GM23338 (cell line): ENCODE data around the gene PTH1R.

Source experiments
- CREB1 ChIP-seq: fragments of 250-450 bp; sonication (Bioruptor Pico); IDR thresholded peaks from 2 replicates; pipeline ENCODE4 v1.5.0; 2020; ENCODE audit warnings: low read depth, mild to moderate bottlenecking, moderate library complexity
- EZH2 ChIP-seq: fragments of 200-600 bp; sonication (generic); IDR thresholded peaks from one replicate; pipeline ENCODE4 v1.8.0; 2017; ENCODE audit warnings: antibody characterized with exemption, mild to moderate bottlenecking, low read depth; ENCODE audit not compliant: unreplicated experiment
- EZH2phosphoT487 ChIP-seq: fragments of 200-600 bp; sonication (generic); IDR thresholded peaks from one replicate; pipeline ENCODE4 v1.8.1; 2018; ENCODE audit warnings: antibody characterized with exemption; ENCODE audit not compliant: unreplicated experiment
- POLR2AphosphoS5 ChIP-seq: IDR thresholded peaks from 2 replicates; pipeline ENCODE4 v1.6.1; 2016; ENCODE audit warnings: antibody characterized with exemption, low read depth
- TF ChIP-seq, protein P1 (sequence below), 2 experiments: fragments of 200-600 bp in 1 of 2; sonication (generic) in 1 of 2; conservative IDR thresholded peaks; 2 replicates each; pipeline versions ENCODE4 v1.5.1 to v1.6.1; 2016 to 2017; ENCODE audit warnings: antibody characterized with exemption in 2 of 2, low read depth in 2 of 2, mild to moderate bottlenecking in 2 of 2, moderate library complexity in 1 of 2
- TF ChIP-seq, protein P2 (sequence below): IDR thresholded peaks from one replicate; pipeline ENCODE4 v1.6.1; 2018; ENCODE audit warnings: antibody characterized with exemption; ENCODE audit not compliant: unreplicated experiment

DNA sequence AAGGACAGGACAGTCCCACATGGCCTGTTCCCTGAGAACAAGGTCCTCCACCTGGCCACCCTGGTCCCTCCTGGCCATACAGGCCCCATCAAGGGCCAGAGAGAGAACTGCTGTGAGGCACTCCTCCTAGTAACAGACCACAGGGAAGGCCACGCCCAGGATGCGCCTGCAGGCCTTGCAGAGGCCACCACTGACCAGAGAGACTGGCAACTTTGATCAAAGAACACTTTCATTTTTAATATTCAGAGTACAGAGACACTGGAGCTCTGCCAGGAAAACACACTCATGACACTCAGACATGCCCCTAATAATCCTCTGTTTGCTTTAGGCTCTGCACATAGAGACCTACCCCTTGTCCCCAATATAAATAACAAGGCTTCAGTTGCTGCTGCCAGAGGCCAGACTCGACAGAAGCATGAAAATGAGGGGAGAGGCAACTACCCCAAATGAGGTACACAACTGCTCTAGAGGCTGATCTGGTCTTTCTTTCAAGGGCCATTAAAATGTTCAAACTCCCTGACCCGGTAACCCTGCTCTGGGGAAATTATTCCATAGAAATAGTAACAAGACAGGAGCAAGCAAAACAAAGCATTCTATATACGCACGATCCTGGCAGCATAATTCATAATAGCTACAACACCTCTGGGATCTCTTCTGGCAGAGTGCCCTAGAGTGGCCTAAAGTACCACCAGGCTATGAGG lies 54.3 kb downstream of the PTH1R start:
- TF ChIP-seq, protein P1, sequence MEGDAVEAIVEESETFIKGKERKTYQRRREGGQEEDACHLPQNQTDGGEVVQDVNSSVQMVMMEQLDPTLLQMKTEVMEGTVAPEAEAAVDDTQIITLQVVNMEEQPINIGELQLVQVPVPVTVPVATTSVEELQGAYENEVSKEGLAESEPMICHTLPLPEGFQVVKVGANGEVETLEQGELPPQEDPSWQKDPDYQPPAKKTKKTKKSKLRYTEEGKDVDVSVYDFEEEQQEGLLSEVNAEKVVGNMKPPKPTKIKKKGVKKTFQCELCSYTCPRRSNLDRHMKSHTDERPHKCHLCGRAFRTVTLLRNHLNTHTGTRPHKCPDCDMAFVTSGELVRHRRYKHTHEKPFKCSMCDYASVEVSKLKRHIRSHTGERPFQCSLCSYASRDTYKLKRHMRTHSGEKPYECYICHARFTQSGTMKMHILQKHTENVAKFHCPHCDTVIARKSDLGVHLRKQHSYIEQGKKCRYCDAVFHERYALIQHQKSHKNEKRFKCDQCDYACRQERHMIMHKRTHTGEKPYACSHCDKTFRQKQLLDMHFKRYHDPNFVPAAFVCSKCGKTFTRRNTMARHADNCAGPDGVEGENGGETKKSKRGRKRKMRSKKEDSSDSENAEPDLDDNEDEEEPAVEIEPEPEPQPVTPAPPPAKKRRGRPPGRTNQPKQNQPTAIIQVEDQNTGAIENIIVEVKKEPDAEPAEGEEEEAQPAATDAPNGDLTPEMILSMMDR (conservative IDR thresholded peaks at IDR 0.05; ENCODE audit: low read depth in 2 of 2) = no peak
- TF ChIP-seq CREB1 (CRISPR knock-in tag) (no peak), EZH2 (no peak), EZH2phosphoT487 (no peak), POLR2AphosphoS5 (no peak)
- TF ChIP-seq, protein P2, sequence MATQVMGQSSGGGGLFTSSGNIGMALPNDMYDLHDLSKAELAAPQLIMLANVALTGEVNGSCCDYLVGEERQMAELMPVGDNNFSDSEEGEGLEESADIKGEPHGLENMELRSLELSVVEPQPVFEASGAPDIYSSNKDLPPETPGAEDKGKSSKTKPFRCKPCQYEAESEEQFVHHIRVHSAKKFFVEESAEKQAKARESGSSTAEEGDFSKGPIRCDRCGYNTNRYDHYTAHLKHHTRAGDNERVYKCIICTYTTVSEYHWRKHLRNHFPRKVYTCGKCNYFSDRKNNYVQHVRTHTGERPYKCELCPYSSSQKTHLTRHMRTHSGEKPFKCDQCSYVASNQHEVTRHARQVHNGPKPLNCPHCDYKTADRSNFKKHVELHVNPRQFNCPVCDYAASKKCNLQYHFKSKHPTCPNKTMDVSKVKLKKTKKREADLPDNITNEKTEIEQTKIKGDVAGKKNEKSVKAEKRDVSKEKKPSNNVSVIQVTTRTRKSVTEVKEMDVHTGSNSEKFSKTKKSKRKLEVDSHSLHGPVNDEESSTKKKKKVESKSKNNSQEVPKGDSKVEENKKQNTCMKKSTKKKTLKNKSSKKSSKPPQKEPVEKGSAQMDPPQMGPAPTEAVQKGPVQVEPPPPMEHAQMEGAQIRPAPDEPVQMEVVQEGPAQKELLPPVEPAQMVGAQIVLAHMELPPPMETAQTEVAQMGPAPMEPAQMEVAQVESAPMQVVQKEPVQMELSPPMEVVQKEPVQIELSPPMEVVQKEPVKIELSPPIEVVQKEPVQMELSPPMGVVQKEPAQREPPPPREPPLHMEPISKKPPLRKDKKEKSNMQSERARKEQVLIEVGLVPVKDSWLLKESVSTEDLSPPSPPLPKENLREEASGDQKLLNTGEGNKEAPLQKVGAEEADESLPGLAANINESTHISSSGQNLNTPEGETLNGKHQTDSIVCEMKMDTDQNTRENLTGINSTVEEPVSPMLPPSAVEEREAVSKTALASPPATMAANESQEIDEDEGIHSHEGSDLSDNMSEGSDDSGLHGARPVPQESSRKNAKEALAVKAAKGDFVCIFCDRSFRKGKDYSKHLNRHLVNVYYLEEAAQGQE = no peak
